GM23338 (cell line): ENCODE measurements around the gene KLHL40. TPM values are rescaled to one million over a fixed set of nuclear protein-coding genes. Genes with fewer than 3 reads are reported as not detected.
A peak's percentile ranks its signal among the peaks of the same experiment; 100 is the strongest.

ENCODE experiments used
- ATAC-seq: fragments of 200-7000 bp; cut with Tn5 transposase; 3 replicates; pipeline ENCODE4 v1.9.1; 2020
- DNase-seq: peaks from one replicate; pipeline ENCODE4 v3.0.0-alpha.2; 2015; ENCODE audit warnings: low spot score
- H2AFZ ChIP-seq: fragments of 200-600 bp; sonication (generic); 2 replicates; pipeline ENCODE4 v1.8.0; 2016; ENCODE audit warnings: antibody characterized with exemption, mild to moderate bottlenecking, moderate library complexity
- H3F3A ChIP-seq: fragments of 200-600 bp; sonication (generic); replicated peaks from 2 replicates; pipeline ENCODE4 v1.8.0; 2017; ENCODE audit warnings: antibody characterized with exemption, mixed run types, low read depth
- H3K27ac ChIP-seq: fragments of 200-600 bp; sonication (generic); 2 replicates; pipeline ENCODE4 v1.6.1; 2016; ENCODE audit warnings: low read depth
- H3K27me3 ChIP-seq: fragments of 200-600 bp; sonication (generic); 2 replicates; pipeline ENCODE4 v1.8.0; 2016; ENCODE audit warnings: mild to moderate bottlenecking, mixed run types, moderate library complexity; ENCODE audit not compliant: insufficient read depth
- H3K36me3 ChIP-seq: fragments of 200-600 bp; sonication (generic); 2 replicates; pipeline ENCODE4 v1.8.0; 2016; ENCODE audit warnings: mild to moderate bottlenecking; ENCODE audit not compliant: insufficient read depth
- H3K4me1 ChIP-seq: fragments of 200-600 bp; sonication (generic); 2 replicates; pipeline ENCODE4 v1.8.0; 2016; ENCODE audit warnings: mild to moderate bottlenecking, moderate library complexity; ENCODE audit not compliant: insufficient read depth
- H3K4me2 ChIP-seq: fragments of 200-600 bp; sonication (generic); 2 replicates; pipeline ENCODE4 v1.7.1; 2017; ENCODE audit warnings: mixed run types
- H3K4me3 ChIP-seq: fragments of 200-600 bp; sonication (generic); 2 replicates; pipeline ENCODE4 v1.6.1; 2016; ENCODE audit warnings: mixed run types
- H3K79me2 ChIP-seq: fragments of 200-600 bp; sonication (generic); replicated peaks from 2 replicates; pipeline ENCODE4 v1.8.0; 2017; ENCODE audit warnings: mild to moderate bottlenecking; ENCODE audit not compliant: insufficient read depth
- H3K9me2 ChIP-seq: fragments of 200-600 bp; sonication (generic); 2 replicates; pipeline ENCODE4 v1.8.0; 2017; ENCODE audit not compliant: insufficient read depth
- H4K20me1 ChIP-seq: fragments of 200-600 bp; sonication (generic); replicated peaks from 2 replicates; pipeline ENCODE4 v1.8.0; 2017; ENCODE audit warnings: mild to moderate bottlenecking; ENCODE audit not compliant: insufficient read depth
- H3K27ac Mint-ChIP-seq: 2 replicates; pipeline ENCODE4 v1.8.0; 2020; ENCODE audit warnings: inconsistent platforms, mild to moderate bottlenecking, moderate library complexity, mixed read lengths
- H3K27me3 Mint-ChIP-seq: 3 replicates; pipeline ENCODE4 v1.8.0; 2022; ENCODE audit warnings: low read depth, mild to moderate bottlenecking, moderate library complexity, mixed read lengths, inconsistent platforms; ENCODE audit not compliant: insufficient read depth, poor library complexity
- H3K36me3 Mint-ChIP-seq: 3 replicates; pipeline ENCODE4 v1.8.0; 2021; ENCODE audit warnings: low read depth, mild to moderate bottlenecking, inconsistent platforms, moderate library complexity, mixed read lengths
- H3K4me1 Mint-ChIP-seq: 3 replicates; pipeline ENCODE4 v1.8.0; 2020; ENCODE audit warnings: mild to moderate bottlenecking, inconsistent platforms, mixed read lengths
- H3K4me3 Mint-ChIP-seq: 3 replicates; pipeline ENCODE4 v1.8.0; 2021; ENCODE audit warnings: moderate library complexity, mild to moderate bottlenecking, inconsistent platforms, mixed read lengths
- H3K9me3 Mint-ChIP-seq: 3 replicates; pipeline ENCODE4 v1.8.0; 2020; ENCODE audit warnings: moderate library complexity, mild to moderate bottlenecking, inconsistent platforms, mixed read lengths
- CREB1 ChIP-seq: fragments of 250-450 bp; sonication (Bioruptor Pico); IDR thresholded peaks from 2 replicates; pipeline ENCODE4 v1.5.0; 2020; ENCODE audit warnings: low read depth, mild to moderate bottlenecking, moderate library complexity
- EZH2 ChIP-seq: fragments of 200-600 bp; sonication (generic); IDR thresholded peaks from one replicate; pipeline ENCODE4 v1.8.0; 2017; ENCODE audit warnings: antibody characterized with exemption, mild to moderate bottlenecking, low read depth; ENCODE audit not compliant: unreplicated experiment
- EZH2phosphoT487 ChIP-seq: fragments of 200-600 bp; sonication (generic); IDR thresholded peaks from one replicate; pipeline ENCODE4 v1.8.1; 2018; ENCODE audit warnings: antibody characterized with exemption; ENCODE audit not compliant: unreplicated experiment
- JUNB ChIP-seq: IDR thresholded peaks from one replicate; pipeline ENCODE4 v1.6.1; 2016; ENCODE audit warnings: antibody characterized with exemption; ENCODE audit not compliant: unreplicated experiment
- NANOG ChIP-seq: IDR thresholded peaks from 2 replicates; pipeline ENCODE4 v1.6.1; 2016; ENCODE audit warnings: antibody characterized with exemption, borderline replicate concordance
- POLR2AphosphoS5 ChIP-seq: IDR thresholded peaks from 2 replicates; pipeline ENCODE4 v1.6.1; 2016; ENCODE audit warnings: antibody characterized with exemption, low read depth
- STAT1 ChIP-seq: IDR thresholded peaks from one replicate; pipeline ENCODE4 v1.6.1; 2016; ENCODE audit warnings: antibody characterized with exemption; ENCODE audit not compliant: unreplicated experiment
- ZNF114 ChIP-seq: fragments of 250-450 bp; sonication (Bioruptor Pico); IDR thresholded peaks from 2 replicates; pipeline ENCODE4 v1.5.0; 2020; ENCODE audit warnings: mild to moderate bottlenecking, moderate library complexity
- ZNF331 ChIP-seq: fragments of 250-450 bp; sonication (Bioruptor Pico); IDR thresholded peaks from 2 replicates; pipeline ENCODE4 v1.5.0; 2020; ENCODE audit warnings: low read depth, mild to moderate bottlenecking, moderate library complexity
- polyA plus RNA-seq: library from polyadenylated mRNA; unstranded; fragments of >200 nt; fragmentation: Nextera tagmentation; extraction: Ambion mirVana; gene quantifications from 2 replicates; pipeline ENCODE4 v1.2.1, GENCODE V29; 2016
- total RNA-seq: library from RNA; depleted of rRNA; stranded (reverse); fragments of >200 nt; shearing (Covaris generic); gene quantifications from 2 replicates; pipeline ENCODE4 v1.2.3, GENCODE V29; 2014
- TF ChIP-seq, protein P1 (sequence below): IDR thresholded peaks from 2 replicates; pipeline ENCODE4 v1.6.1; 2016; ENCODE audit warnings: antibody characterized with exemption
- TF ChIP-seq, protein P2 (sequence below): fragments of 250-450 bp; sonication (Bioruptor Pico); IDR thresholded peaks from 2 replicates; pipeline ENCODE4 v1.5.0; 2020; ENCODE audit warnings: mild to moderate bottlenecking, moderate library complexity
- TF ChIP-seq, protein P3 (sequence below), 2 experiments: fragments of 200-600 bp in 1 of 2; sonication (generic) in 1 of 2; conservative IDR thresholded peaks; 2 replicates each; pipeline versions ENCODE4 v1.5.1 to v1.6.1; 2016 to 2017; ENCODE audit warnings: antibody characterized with exemption in 2 of 2, low read depth in 2 of 2, mild to moderate bottlenecking in 2 of 2, moderate library complexity in 1 of 2
- TF ChIP-seq, protein P4 (sequence below): IDR thresholded peaks from one replicate; pipeline ENCODE4 v1.6.1; 2018; ENCODE audit warnings: antibody characterized with exemption; ENCODE audit not compliant: unreplicated experiment

Gene KLHL40
- total and polyA plus RNA-seq, 2 experiments from 2014 or later, result not detected

DNA sequence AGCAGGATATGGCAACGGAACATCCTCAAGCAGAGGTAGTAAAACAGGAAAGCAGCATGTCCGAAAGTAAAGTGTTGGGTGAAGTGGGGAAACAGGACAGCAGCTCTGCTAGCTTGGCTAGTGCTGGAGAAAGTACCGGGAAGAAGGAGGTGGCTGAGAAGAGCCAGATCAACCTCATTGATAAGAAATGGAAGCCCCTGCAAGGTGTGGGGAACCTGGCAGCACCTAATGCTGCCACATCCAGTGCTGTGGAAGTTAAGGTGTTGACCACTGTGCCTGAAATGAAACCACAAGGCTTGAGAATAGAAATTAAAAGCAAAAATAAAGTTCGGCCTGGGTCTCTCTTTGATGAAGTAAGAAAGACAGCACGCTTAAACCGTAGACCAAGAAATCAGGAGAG, 46.1 kb upstream of the KLHL40 start:
- no peaks in the 10 kb centered on the region for H3K27me3 ChIP-seq
- no peaks in the 10 kb centered on the region for H3K4me1 ChIP-seq
- no peak overlapping the region for H3K4me2 ChIP-seq
- Mint-ChIP-seq H3K27ac (no peak overlapping the region), H3K27me3 (no peaks in the 10 kb centered on the region), H3K9me3 (no peaks in the 10 kb centered on the region; the same call in 2 of the 3 replicates), H3K36me3 (peaks cover 45% of the 10 kb centered on the region), H3K4me1 (no peaks in the 10 kb centered on the region), H3K4me3 (no peak overlapping the region)
- peaks cover 4% of the 10 kb centered on the region; the same call in 1 of the 2 replicates for H3F3A ChIP-seq
- DNase-seq (no peak), ATAC-seq (no peak)
- TF ChIP-seq POLR2AphosphoS5 (no peak), ZNF114 (CRISPR knock-in tag) (no peak), ZNF331 (no peak), EZH2phosphoT487 (no peak), CREB1 (CRISPR knock-in tag) (no peak), NANOG (no peak), JUNB (no peak), STAT1 (no peak), EZH2 (no peak)
- TF ChIP-seq, protein P1, sequence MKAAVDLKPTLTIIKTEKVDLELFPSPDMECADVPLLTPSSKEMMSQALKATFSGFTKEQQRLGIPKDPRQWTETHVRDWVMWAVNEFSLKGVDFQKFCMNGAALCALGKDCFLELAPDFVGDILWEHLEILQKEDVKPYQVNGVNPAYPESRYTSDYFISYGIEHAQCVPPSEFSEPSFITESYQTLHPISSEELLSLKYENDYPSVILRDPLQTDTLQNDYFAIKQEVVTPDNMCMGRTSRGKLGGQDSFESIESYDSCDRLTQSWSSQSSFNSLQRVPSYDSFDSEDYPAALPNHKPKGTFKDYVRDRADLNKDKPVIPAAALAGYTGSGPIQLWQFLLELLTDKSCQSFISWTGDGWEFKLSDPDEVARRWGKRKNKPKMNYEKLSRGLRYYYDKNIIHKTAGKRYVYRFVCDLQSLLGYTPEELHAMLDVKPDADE, result no peak
- TF ChIP-seq, protein P2, sequence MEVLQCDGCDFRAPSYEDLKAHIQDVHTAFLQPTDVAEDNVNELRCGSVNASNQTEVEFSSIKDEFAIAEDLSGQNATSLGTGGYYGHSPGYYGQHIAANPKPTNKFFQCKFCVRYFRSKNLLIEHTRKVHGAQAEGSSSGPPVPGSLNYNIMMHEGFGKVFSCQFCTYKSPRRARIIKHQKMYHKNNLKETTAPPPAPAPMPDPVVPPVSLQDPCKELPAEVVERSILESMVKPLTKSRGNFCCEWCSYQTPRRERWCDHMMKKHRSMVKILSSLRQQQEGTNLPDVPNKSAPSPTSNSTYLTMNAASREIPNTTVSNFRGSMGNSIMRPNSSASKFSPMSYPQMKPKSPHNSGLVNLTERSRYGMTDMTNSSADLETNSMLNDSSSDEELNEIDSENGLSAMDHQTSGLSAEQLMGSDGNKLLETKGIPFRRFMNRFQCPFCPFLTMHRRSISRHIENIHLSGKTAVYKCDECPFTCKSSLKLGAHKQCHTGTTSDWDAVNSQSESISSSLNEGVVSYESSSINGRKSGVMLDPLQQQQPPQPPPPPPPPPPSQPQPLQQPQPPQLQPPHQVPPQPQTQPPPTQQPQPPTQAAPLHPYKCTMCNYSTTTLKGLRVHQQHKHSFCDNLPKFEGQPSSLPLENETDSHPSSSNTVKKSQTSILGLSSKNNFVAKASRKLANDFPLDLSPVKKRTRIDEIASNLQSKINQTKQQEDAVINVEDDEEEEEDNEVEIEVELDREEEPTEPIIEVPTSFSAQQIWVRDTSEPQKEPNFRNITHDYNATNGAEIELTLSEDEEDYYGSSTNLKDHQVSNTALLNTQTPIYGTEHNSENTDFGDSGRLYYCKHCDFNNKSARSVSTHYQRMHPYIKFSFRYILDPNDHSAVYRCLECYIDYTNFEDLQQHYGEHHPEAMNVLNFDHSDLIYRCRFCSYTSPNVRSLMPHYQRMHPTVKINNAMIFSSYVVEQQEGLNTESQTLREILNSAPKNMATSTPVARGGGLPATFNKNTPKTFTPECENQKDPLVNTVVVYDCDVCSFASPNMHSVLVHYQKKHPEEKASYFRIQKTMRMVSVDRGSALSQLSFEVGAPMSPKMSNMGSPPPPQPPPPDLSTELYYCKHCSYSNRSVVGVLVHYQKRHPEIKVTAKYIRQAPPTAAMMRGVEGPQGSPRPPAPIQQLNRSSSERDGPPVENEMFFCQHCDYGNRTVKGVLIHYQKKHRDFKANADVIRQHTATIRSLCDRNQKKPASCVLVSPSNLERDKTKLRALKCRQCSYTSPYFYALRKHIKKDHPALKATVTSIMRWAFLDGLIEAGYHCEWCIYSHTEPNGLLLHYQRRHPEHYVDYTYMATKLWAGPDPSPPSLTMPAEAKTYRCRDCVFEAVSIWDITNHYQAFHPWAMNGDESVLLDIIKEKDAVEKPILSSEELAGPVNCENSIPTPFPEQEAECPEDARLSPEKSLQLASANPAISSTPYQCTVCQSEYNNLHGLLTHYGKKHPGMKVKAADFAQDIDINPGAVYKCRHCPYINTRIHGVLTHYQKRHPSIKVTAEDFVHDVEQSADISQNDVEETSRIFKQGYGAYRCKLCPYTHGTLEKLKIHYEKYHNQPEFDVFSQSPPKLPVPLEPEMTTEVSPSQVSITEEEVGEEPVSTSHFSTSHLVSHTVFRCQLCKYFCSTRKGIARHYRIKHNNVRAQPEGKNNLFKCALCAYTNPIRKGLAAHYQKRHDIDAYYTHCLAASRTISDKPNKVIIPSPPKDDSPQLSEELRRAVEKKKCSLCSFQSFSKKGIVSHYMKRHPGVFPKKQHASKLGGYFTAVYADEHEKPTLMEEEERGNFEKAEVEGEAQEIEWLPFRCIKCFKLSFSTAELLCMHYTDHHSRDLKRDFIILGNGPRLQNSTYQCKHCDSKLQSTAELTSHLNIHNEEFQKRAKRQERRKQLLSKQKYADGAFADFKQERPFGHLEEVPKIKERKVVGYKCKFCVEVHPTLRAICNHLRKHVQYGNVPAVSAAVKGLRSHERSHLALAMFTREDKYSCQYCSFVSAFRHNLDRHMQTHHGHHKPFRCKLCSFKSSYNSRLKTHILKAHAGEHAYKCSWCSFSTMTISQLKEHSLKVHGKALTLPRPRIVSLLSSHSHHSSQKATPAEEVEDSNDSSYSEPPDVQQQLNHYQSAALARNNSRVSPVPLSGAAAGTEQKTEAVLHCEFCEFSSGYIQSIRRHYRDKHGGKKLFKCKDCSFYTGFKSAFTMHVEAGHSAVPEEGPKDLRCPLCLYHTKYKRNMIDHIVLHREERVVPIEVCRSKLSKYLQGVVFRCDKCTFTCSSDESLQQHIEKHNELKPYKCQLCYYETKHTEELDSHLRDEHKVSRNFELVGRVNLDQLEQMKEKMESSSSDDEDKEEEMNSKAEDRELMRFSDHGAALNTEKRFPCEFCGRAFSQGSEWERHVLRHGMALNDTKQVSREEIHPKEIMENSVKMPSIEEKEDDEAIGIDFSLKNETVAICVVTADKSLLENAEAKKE, result no peak
- TF ChIP-seq, protein P3, sequence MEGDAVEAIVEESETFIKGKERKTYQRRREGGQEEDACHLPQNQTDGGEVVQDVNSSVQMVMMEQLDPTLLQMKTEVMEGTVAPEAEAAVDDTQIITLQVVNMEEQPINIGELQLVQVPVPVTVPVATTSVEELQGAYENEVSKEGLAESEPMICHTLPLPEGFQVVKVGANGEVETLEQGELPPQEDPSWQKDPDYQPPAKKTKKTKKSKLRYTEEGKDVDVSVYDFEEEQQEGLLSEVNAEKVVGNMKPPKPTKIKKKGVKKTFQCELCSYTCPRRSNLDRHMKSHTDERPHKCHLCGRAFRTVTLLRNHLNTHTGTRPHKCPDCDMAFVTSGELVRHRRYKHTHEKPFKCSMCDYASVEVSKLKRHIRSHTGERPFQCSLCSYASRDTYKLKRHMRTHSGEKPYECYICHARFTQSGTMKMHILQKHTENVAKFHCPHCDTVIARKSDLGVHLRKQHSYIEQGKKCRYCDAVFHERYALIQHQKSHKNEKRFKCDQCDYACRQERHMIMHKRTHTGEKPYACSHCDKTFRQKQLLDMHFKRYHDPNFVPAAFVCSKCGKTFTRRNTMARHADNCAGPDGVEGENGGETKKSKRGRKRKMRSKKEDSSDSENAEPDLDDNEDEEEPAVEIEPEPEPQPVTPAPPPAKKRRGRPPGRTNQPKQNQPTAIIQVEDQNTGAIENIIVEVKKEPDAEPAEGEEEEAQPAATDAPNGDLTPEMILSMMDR (conservative IDR thresholded peaks at IDR 0.05; ENCODE audit: low read depth in 2 of 2), result no peak
- TF ChIP-seq, protein P4, sequence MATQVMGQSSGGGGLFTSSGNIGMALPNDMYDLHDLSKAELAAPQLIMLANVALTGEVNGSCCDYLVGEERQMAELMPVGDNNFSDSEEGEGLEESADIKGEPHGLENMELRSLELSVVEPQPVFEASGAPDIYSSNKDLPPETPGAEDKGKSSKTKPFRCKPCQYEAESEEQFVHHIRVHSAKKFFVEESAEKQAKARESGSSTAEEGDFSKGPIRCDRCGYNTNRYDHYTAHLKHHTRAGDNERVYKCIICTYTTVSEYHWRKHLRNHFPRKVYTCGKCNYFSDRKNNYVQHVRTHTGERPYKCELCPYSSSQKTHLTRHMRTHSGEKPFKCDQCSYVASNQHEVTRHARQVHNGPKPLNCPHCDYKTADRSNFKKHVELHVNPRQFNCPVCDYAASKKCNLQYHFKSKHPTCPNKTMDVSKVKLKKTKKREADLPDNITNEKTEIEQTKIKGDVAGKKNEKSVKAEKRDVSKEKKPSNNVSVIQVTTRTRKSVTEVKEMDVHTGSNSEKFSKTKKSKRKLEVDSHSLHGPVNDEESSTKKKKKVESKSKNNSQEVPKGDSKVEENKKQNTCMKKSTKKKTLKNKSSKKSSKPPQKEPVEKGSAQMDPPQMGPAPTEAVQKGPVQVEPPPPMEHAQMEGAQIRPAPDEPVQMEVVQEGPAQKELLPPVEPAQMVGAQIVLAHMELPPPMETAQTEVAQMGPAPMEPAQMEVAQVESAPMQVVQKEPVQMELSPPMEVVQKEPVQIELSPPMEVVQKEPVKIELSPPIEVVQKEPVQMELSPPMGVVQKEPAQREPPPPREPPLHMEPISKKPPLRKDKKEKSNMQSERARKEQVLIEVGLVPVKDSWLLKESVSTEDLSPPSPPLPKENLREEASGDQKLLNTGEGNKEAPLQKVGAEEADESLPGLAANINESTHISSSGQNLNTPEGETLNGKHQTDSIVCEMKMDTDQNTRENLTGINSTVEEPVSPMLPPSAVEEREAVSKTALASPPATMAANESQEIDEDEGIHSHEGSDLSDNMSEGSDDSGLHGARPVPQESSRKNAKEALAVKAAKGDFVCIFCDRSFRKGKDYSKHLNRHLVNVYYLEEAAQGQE, result no peak
- peaks cover 87% of the 10 kb centered on the region for H3K36me3 ChIP-seq
- H3K27ac ChIP-seq, result peak overlapping the region; percentile 32; the same call in 1 of the 2 replicates
- H3K79me2 ChIP-seq, result peaks cover 11% of the 10 kb centered on the region; the same call in 1 of the 2 replicates
- H4K20me1 ChIP-seq, result peaks cover 12% of the 10 kb centered on the region; the same call in 1 of the 2 replicates
- H3K4me3 ChIP-seq, result no peak overlapping the region
- H3K9me2 ChIP-seq, result no peaks in the 10 kb centered on the region
- no peak overlapping the region for H2AFZ ChIP-seq
